ENCODE measurements around the gene LAMA5. TPM values are rescaled to one million over a fixed set of nuclear protein-coding genes. Genes with fewer than 3 reads are reported as not detected.

LAMA5 gene
- total and polyA plus RNA-seq, 2 donors (not counting 1 experiment from before 2014, with no cell fraction given) = 52.9 to 83.5 TPM

- H3K27me3 Mint-ChIP-seq = peaks cover 6% of the 10 kb centered on the region
- Histone ChIP-seq H3K4me1 (ENCODE audit: control insufficient read depth in 2 of 2, insufficient read depth in 2 of 2, low read length in 2 of 2) (peaks cover 17 to 23% of the 10 kb centered on the region in 2 donors), H2AFZ (ENCODE audit: insufficient read depth, low read depth, low read length, poor library complexity, severe bottlenecking) (no peak overlapping the region), H3K27me3 (replicated peaks in 1 of 4; ENCODE audit: control extremely low read depth in 1 of 4, control insufficient read depth in 3 of 4, insufficient read depth in 4 of 4, low read length in 3 of 4) (peaks cover 0 to 44% (median 12%) of the 10 kb centered on the region in 4 experiments), H3K9me3 (ENCODE audit: control extremely low read depth in 1 of 3, control insufficient read depth in 2 of 3, insufficient read depth in 1 of 3, low read length in 2 of 3) (peaks cover 0 to 4% (median 0%) of the 10 kb centered on the region in 3 donors), H3K36me3 (replicated peaks in 1 of 2; ENCODE audit: control extremely low read depth in 1 of 2, control insufficient read depth in 1 of 2, extremely low read depth in 1 of 2, insufficient read depth in 2 of 2, low read length in 1 of 2) (no peaks in the 10 kb centered on the region), H3K79me2 (ENCODE audit: control insufficient read depth, insufficient read depth, low read length) (no peaks in the 10 kb centered on the region), H3K4me2 (replicated peaks; ENCODE audit: low read depth, low read length, poor library complexity, severe bottlenecking) (no peak overlapping the region), H4K20me1 (ENCODE audit: control insufficient read depth, insufficient read depth, low read length, poor library complexity, severe bottlenecking) (no peaks in the 10 kb centered on the region), H3K9ac (ENCODE audit: low read length) (no peak overlapping the region), H3K27ac (ENCODE audit: low read length in 2 of 2) (no peak overlapping the region), H3K4me3 (ENCODE audit: control extremely low read depth in 1 of 5, extremely low read depth in 1 of 5, insufficient read depth in 1 of 5, low read depth in 2 of 5, low read length in 4 of 5) (no peak overlapping the region)
- DNase-seq = no peak
- no peak overlapping the region for H3K4me3 Mint-ChIP-seq
- H3K27ac Mint-ChIP-seq = no peak overlapping the region
- POLR2A ChIA-PET = no interaction called here
- H3K9me3 Mint-ChIP-seq (ENCODE audit: insufficient read depth) = no peaks in the 10 kb centered on the region
- TF ChIP-seq EZH2 (IDR thresholded peaks at IDR 0.05; ENCODE audit: borderline replicate concordance, insufficient read depth, low read depth, low read length, poor library complexity, severe bottlenecking) (no peak), CTCF (IDR thresholded peaks at IDR 0.05) (no peak)
- 84% methylated on average over 24 of the region's 29 CpGs for WGBS (ENCODE audit: insufficient coverage)
- H3K4me1 Mint-ChIP-seq = peaks cover 11% of the 10 kb centered on the region
- intact Hi-C loops (cut with micrococcal nuclease) = no loop called here
- no peak for ATAC-seq (ENCODE audit: low read depth)
- CTCF ChIA-PET = interaction anchor here (0.8 to 1.1 kb wide), 2 partner anchors 10 to 361 kb away, joined by 3 to 4 read pairs; no protein-coding TSS in a partner anchor
Measured at GRCh38 chr20:62372042-62372993, 5.2 kb upstream of the LAMA5 start.

GRCh38 chr20:62371588-62372041, 4.5 kb upstream of the LAMA5 start:
- Mint-ChIP-seq H3K27me3 (peaks cover 6% of the 10 kb centered on the region), H3K9me3 (ENCODE audit: insufficient read depth) (no peaks in the 10 kb centered on the region), H3K27ac (no peak overlapping the region), H3K4me1 (peaks cover 11% of the 10 kb centered on the region), H3K4me3 (no peak overlapping the region)
- Histone ChIP-seq H3K79me2 (ENCODE audit: control insufficient read depth, insufficient read depth, low read length) (no peaks in the 10 kb centered on the region), H3K4me3 (ENCODE audit: control extremely low read depth in 1 of 5, extremely low read depth in 1 of 5, insufficient read depth in 1 of 5, low read depth in 2 of 5, low read length in 4 of 5) (no peak overlapping the region), H3K27ac (ENCODE audit: low read length in 2 of 2) (no peak overlapping the region), H3K36me3 (replicated peaks in 1 of 2; ENCODE audit: control extremely low read depth in 1 of 2, control insufficient read depth in 1 of 2, extremely low read depth in 1 of 2, insufficient read depth in 2 of 2, low read length in 1 of 2) (no peaks in the 10 kb centered on the region), H2AFZ (ENCODE audit: insufficient read depth, low read depth, low read length, poor library complexity, severe bottlenecking) (no peak overlapping the region), H4K20me1 (ENCODE audit: control insufficient read depth, insufficient read depth, low read length, poor library complexity, severe bottlenecking) (no peaks in the 10 kb centered on the region), H3K27me3 (replicated peaks in 1 of 4; ENCODE audit: control extremely low read depth in 1 of 4, control insufficient read depth in 3 of 4, insufficient read depth in 4 of 4, low read length in 3 of 4) (peaks cover 0 to 44% (median 12%) of the 10 kb centered on the region in 4 experiments), H3K4me1 (ENCODE audit: control insufficient read depth in 2 of 2, insufficient read depth in 2 of 2, low read length in 2 of 2) (peaks cover 17 to 23% of the 10 kb centered on the region in 2 donors), H3K9me3 (ENCODE audit: control extremely low read depth in 1 of 3, control insufficient read depth in 2 of 3, insufficient read depth in 1 of 3, low read length in 2 of 3) (peaks cover 0 to 4% (median 0%) of the 10 kb centered on the region in 3 donors), H3K9ac (ENCODE audit: low read length) (no peak overlapping the region), H3K4me2 (replicated peaks; ENCODE audit: low read depth, low read length, poor library complexity, severe bottlenecking) (no peak overlapping the region)
- WGBS (ENCODE audit: insufficient coverage) = 78% methylated on average over 5 of the region's 8 CpGs
- ChIA-PET POLR2A (no interaction called here), CTCF (interaction anchor here (1.1 kb wide), 1 partner anchor 11 kb away, joined by 4 read pairs; no protein-coding TSS in a partner anchor)
- DNase-seq = no peak
- ATAC-seq (ENCODE audit: low read depth) = no peak
- TF ChIP-seq EZH2 (IDR thresholded peaks at IDR 0.05; ENCODE audit: borderline replicate concordance, insufficient read depth, low read depth, low read length, poor library complexity, severe bottlenecking) = no peak
- no peak for TF ChIP-seq CTCF (IDR thresholded peaks at IDR 0.05)
- intact Hi-C loops (cut with micrococcal nuclease) = no loop called here

Measured in B cell (primary cell).